DOHH2 (cell line): ENCODE results near the gene DTD2.
"Not testable (repeated sequence)": the region's sequence is repeated elsewhere in the genome, so short reads cannot be mapped to it uniquely, and the experiment has no call there.

Experiments used
- H3F3A ChIP-seq: fragments of 200-600 bp; sonication (generic), shearing (Covaris generic); 2 replicates; pipeline ENCODE4 v1.6.0; 2016; ENCODE audit warnings: antibody characterized with exemption, mild to moderate bottlenecking; ENCODE audit not compliant: control insufficient read depth, insufficient read depth
- H3K27ac ChIP-seq: fragments of 200-600 bp; sonication (generic); 2 replicates; pipeline ENCODE4 v1.5.1; 2014; ENCODE audit warnings: low read depth, mild to moderate bottlenecking, low read length, moderate library complexity
- H3K27me3 ChIP-seq: fragments of 200-600 bp; sonication (generic); 2 replicates; pipeline ENCODE4 v1.6.1; 2014; ENCODE audit warnings: mild to moderate bottlenecking, low read length, mixed read lengths; ENCODE audit not compliant: control insufficient read depth
- H3K36me3 ChIP-seq: fragments of 200-600 bp; sonication (generic); 2 replicates; pipeline ENCODE4 v1.6.1; 2014; ENCODE audit warnings: mild to moderate bottlenecking, low read length, moderate library complexity, mixed read lengths; ENCODE audit not compliant: control insufficient read depth
- H3K4me1 ChIP-seq: fragments of 200-600 bp; sonication (generic); 2 replicates; pipeline ENCODE4 v1.6.1; 2014; ENCODE audit warnings: mild to moderate bottlenecking, low read length, mixed read lengths; ENCODE audit not compliant: control insufficient read depth
- H3K4me2 ChIP-seq: fragments of 200-600 bp; sonication (generic); 2 replicates; pipeline ENCODE4 v1.6.0; 2014; ENCODE audit warnings: mild to moderate bottlenecking, low read length, moderate library complexity
- H3K4me3 ChIP-seq: fragments of 200-600 bp; sonication (generic); 2 replicates; pipeline ENCODE4 v1.5.1; 2014; ENCODE audit warnings: mild to moderate bottlenecking, low read length, mixed read lengths
- H3K79me2 ChIP-seq: fragments of 200-600 bp; sonication (generic); 2 replicates; pipeline ENCODE4 v1.6.1; 2014; ENCODE audit warnings: mild to moderate bottlenecking, low read length, mixed read lengths; ENCODE audit not compliant: control insufficient read depth
- H3K9me2 ChIP-seq: fragments of 200-600 bp; sonication (generic); replicated peaks from 2 replicates; pipeline ENCODE4 v1.6.1; 2014; ENCODE audit warnings: mild to moderate bottlenecking, low read length, mixed read lengths; ENCODE audit not compliant: control insufficient read depth
- H3K9me3 ChIP-seq: fragments of 200-600 bp; sonication (generic); 2 replicates; pipeline ENCODE4 v1.6.1; 2014; ENCODE audit warnings: antibody characterized with exemption, low read length, mixed read lengths; ENCODE audit not compliant: control insufficient read depth, insufficient read depth
- H4K20me1 ChIP-seq: fragments of 200-600 bp; sonication (generic); 2 replicates; pipeline ENCODE4 v1.6.0; 2014; ENCODE audit warnings: low read depth, mild to moderate bottlenecking, antibody characterized with exemption, low read length, moderate library complexity; ENCODE audit not compliant: control insufficient read depth, insufficient read depth
- CTCF ChIP-seq: fragments of 200-600 bp; sonication (generic); IDR thresholded peaks from one replicate; pipeline ENCODE4 v1.5.1; 2014; ENCODE audit warnings: antibody characterized with exemption, mild to moderate bottlenecking, low read depth, low read length; ENCODE audit not compliant: poor library complexity, severe bottlenecking
- EZH2phosphoT487 ChIP-seq: fragments of 200-600 bp; sonication (generic); IDR thresholded peaks from 2 replicates; pipeline ENCODE4 v1.6.1; 2017; ENCODE audit warnings: borderline replicate concordance, mild to moderate bottlenecking, antibody characterized with exemption, low read length, moderate library complexity, mixed read lengths

Gene DTD2

DNA sequence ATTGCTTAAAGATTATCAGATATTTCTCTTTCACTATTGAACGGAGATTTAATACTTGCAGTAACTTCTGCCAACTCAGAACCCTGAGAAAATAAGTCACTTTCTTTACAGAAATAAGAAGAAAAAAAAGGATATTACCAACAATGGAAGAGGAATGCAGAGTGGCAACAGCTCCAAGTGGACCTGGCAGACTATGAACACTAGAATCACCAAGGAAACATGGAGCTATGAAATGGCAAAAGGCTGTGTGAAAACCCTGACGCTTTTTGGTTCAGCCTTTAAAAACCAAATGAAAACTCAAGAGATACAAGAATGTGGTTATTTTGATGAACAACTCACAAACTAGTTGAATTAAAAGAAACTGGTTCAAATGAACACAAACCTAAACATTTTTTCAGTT is 17.7 kb downstream of the DTD2 start:
- Histone ChIP-seq H3F3A (0 out of 2 replicates have a peak, but pooled peaks cover 4% of the 10 kb centered on the region), H3K4me3 (no peak overlapping the region), H3K4me2 (no peak overlapping the region), H3K27me3 (no peaks in the 10 kb centered on the region), H3K4me1 (peaks cover 6% of the 10 kb centered on the region; the same call in 1 of the 2 replicates), H3K9me3 (no peaks in the 10 kb centered on the region), H3K79me2 (no peaks in the 10 kb centered on the region), H4K20me1 (no peaks in the 10 kb centered on the region), H3K9me2 (no peaks in the 10 kb centered on the region), H3K27ac (no peak overlapping the region), H3K36me3 (peaks cover 13% of the 10 kb centered on the region)
- TF ChIP-seq CTCF: no peak

DNA sequence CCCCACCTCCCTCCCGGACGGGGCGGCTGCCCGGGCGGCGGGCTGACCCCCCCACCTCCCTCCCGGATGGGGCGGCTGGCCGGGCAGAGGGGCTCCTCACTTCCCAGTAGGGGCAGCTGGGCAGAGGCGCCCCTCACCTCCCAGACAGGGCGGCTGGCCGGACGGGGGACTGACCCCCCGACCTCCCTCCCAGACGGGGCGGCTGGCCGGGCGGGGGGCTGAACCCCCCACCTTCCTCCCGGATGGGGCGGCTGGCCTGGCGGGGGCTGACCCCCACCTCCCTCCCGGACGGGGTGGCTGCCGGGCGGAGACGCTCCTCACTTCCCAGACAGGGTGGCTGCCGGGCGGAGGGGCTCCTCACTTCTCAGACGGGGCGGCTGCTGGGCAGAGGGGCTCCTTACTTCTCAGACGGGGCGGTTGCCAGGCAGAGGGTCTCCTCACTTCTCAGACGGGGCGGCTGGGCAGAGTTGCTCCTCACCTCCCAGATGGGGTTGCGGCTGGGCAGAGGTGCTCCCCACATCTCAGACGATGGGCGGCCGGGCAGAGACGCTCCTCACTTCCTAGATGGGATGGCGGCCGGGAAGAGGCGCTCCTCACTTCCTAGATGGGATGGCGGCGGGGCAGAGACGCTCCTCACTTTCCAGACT is 20.1 kb downstream of the DTD2 start:
- H3K4me3 ChIP-seq, H4K20me1 ChIP-seq, H3K4me1 ChIP-seq, H3F3A ChIP-seq, H3K9me3 ChIP-seq, H3K9me2 ChIP-seq, H3K4me2 ChIP-seq, H3K27me3 ChIP-seq, H3K79me2 ChIP-seq, H3K27ac ChIP-seq: not testable (repeated sequence)
- peaks cover 12% of the 10 kb centered on the region for H3K36me3 ChIP-seq

DNA sequence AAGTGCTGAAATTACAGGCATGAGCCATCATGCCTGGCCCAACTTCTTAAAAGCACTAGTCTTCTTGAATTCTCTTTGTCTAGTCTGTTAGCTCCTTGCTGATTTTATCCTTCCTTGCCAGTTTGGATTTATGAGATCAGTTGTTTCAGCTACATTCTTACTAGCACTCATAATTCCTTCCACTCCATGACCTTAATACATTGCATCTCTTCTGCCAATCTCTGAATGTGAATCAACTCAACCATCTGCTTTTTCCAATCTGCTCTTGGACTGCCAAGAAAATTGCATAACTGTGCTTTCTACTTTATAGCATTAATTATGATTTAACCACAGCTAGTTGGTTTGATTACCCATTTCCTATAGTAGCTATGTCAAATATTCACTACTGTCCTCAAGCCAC is 22.0 kb downstream of the DTD2 start:
- Histone ChIP-seq H3K27me3 (no peaks in the 10 kb centered on the region), H3K9me2 (no peaks in the 10 kb centered on the region), H3K4me2 (no peak overlapping the region), H3K4me1 (peaks cover 6% of the 10 kb centered on the region; the same call in 1 of the 2 replicates), H4K20me1 (no peaks in the 10 kb centered on the region), H3K36me3 (peaks cover 12% of the 10 kb centered on the region), H3F3A (no peaks in the 10 kb centered on the region), H3K79me2 (no peaks in the 10 kb centered on the region), H3K27ac (no peak overlapping the region), H3K9me3 (no peaks in the 10 kb centered on the region), H3K4me3 (no peak overlapping the region)
- TF ChIP-seq EZH2phosphoT487 (no peak), CTCF (no peak)

DNA sequence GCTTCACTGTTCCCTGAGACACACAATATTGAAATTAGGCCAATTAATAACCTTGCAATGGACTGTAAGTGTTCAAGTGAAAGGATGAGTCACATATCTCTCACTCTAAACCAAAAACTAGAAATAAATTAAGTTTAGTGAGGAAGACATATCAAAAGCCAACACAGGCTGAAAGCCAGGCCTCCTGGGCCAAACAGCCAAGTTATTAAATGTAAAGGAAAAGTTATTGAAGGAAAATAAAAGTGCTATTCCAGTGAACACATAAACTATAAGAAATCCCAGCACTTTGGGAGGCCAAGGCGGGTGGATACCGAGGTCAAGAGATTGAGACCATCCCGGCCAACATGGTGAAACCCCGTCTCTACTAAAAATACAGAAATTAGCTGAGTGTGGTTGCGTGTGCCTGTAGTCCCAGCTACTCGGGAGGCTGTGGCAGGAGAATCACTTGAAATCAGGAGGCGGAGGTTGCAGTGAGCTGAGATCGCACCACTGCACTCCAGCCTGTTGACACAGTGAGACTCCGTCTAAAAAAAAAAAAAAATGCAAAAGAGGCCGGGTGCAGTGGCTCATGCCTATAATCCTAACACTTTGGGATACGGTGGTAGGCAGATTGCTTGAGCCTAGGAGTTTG is 26.6 kb downstream of the DTD2 start:
- no peaks in the 10 kb centered on the region for H3F3A ChIP-seq
- H3K4me1 ChIP-seq: peaks cover 3% of the 10 kb centered on the region; the same call in 1 of the 2 replicates
- H3K9me2 ChIP-seq: no peaks in the 10 kb centered on the region
- 0 out of 2 replicates have a peak, but pooled peaks cover 2% of the 10 kb centered on the region for H3K36me3 ChIP-seq
- no peaks in the 10 kb centered on the region for H3K9me3 ChIP-seq
- TF ChIP-seq CTCF: no peak
- TF ChIP-seq EZH2phosphoT487: no peak
- H3K27me3 ChIP-seq: no peaks in the 10 kb centered on the region
- no peaks in the 10 kb centered on the region for H4K20me1 ChIP-seq
- no peak overlapping the region for H3K4me3 ChIP-seq
- H3K4me2 ChIP-seq: no peak overlapping the region
- H3K27ac ChIP-seq: no peak overlapping the region
- H3K79me2 ChIP-seq: no peaks in the 10 kb centered on the region
